ENCODE measurements around the gene FYCO1.
A peak's percentile ranks its signal among the peaks of the same experiment; 100 is the strongest.

FYCO1 gene

GRCh38 chr3:45984331-45985312, 11.0 kb downstream of the FYCO1 start:
- no peak for DNase-seq (ENCODE audit: extremely low read depth in 1 of 2, low read depth in 1 of 2)

GRCh38 chr3:45983770-45984169, 11.9 kb downstream of the FYCO1 start:
- DNase-seq (ENCODE audit: extremely low read depth in 1 of 2, low read depth in 1 of 2) = no peak

GRCh38 chr3:45981346-45982074, 14.1 kb downstream of the FYCO1 start:
- no peak for DNase-seq (ENCODE audit: extremely low read depth in 1 of 2, low read depth in 1 of 2)

GRCh38 chr3:45980819-45981218, 14.8 kb downstream of the FYCO1 start:
- no peak for DNase-seq (ENCODE audit: extremely low read depth in 1 of 2, low read depth in 1 of 2)

- no peak for DNase-seq (ENCODE audit: extremely low read depth in 1 of 2, low read depth in 1 of 2)
Measured at GRCh38 chr3:45980229-45980813, 15.3 kb downstream of the FYCO1 start.

- no peak for DNase-seq (ENCODE audit: extremely low read depth in 1 of 2, low read depth in 1 of 2)
Measured at GRCh38 chr3:45979378-45979777, 16.2 kb downstream of the FYCO1 start.

GRCh38 chr3:45978006-45978761, 17.4 kb downstream of the FYCO1 start:
- DNase-seq (ENCODE audit: extremely low read depth in 1 of 2, low read depth in 1 of 2) = peak in 1 of 2 donors; percentile 62

GRCh38 chr3:45976191-45977091, 19.2 kb downstream of the FYCO1 start:
- DNase-seq (ENCODE audit: extremely low read depth in 1 of 2, low read depth in 1 of 2) = no peak

- DNase-seq (ENCODE audit: extremely low read depth in 1 of 2, low read depth in 1 of 2) = no peak
Measured at GRCh38 chr3:45975686-45976085, 19.9 kb downstream of the FYCO1 start.

GRCh38 chr3:45974686-45975085, 20.9 kb downstream of the FYCO1 start:
- no peak for DNase-seq (ENCODE audit: extremely low read depth in 1 of 2, low read depth in 1 of 2)

GRCh38 chr3:45972534-45973402, 22.9 kb downstream of the FYCO1 start:
- no peak for DNase-seq (ENCODE audit: extremely low read depth in 1 of 2, low read depth in 1 of 2)

- DNase-seq (ENCODE audit: extremely low read depth in 1 of 2, low read depth in 1 of 2) = no peak
Measured at GRCh38 chr3:45969953-45970352, 25.7 kb downstream of the FYCO1 start.

- no peak for DNase-seq (ENCODE audit: extremely low read depth in 1 of 2, low read depth in 1 of 2)
Measured at GRCh38 chr3:45969116-45969515, 26.5 kb downstream of the FYCO1 start.

GRCh38 chr3:45968706-45969105, 26.9 kb downstream of the FYCO1 start:
- no peak for DNase-seq (ENCODE audit: extremely low read depth in 1 of 2, low read depth in 1 of 2)

GRCh38 chr3:45968149-45968548, 27.5 kb downstream of the FYCO1 start:
- no peak for DNase-seq (ENCODE audit: extremely low read depth in 1 of 2, low read depth in 1 of 2)

GRCh38 chr3:45967724-45968123, 27.9 kb downstream of the FYCO1 start:
- no peak for DNase-seq (ENCODE audit: extremely low read depth in 1 of 2, low read depth in 1 of 2)

- no peak for DNase-seq (ENCODE audit: extremely low read depth in 1 of 2, low read depth in 1 of 2)
Measured at GRCh38 chr3:45966950-45967640, 28.5 kb downstream of the FYCO1 start.

- DNase-seq (ENCODE audit: extremely low read depth in 1 of 2, low read depth in 1 of 2) = no peak
Measured at GRCh38 chr3:45966371-45966791, 29.2 kb downstream of the FYCO1 start.
